Measurements from ENCODE around the gene DCPS.
"Not testable (repeated sequence)": the region's sequence is repeated elsewhere in the genome, so short reads cannot be mapped to it uniquely, and the experiment has no call there.

DNA sequence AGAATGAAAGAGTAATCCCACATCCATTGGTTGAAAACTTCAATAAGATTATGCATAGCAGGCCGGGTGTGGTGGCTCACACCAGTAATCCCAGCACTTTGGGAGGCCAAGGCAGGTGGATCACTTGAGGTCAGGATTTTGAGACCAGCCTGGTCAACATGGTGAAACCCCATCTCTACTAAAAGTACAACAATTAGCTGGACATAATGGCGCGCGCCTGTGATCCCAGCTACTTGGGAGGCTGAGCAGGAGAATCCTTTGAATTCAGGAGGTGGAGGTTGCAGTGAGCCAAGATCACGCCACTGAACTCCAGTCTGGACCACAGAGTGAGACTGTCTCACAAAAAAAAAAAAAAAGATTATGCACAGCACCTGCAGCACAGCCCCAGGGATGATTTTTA lies 63.9 kb downstream of the DCPS start:
- TF ChIP-seq CTCF, EZH2, EZH2phosphoT487 (IDR thresholded peaks at IDR 0.05): not testable (repeated sequence)
